ENCODE data around the gene SEMA4D. TPM values are rescaled to one million over a fixed set of nuclear protein-coding genes. Genes with fewer than 3 reads are reported as not detected.

Gene SEMA4D
- total RNA-seq, 2 donors from 2014 or later: 42.8 to 51.0 TPM

- Mint-ChIP-seq H3K4me1 (peaks cover 11% of the 10 kb centered on the region), H3K27ac (no peak overlapping the region), H3K27me3 (ENCODE audit: insufficient read depth) (no peaks in the 10 kb centered on the region), H3K36me3 (ENCODE audit: low read depth) (peaks cover 47% of the 10 kb centered on the region), H3K9me3 (no peaks in the 10 kb centered on the region), H3K4me3 (no peak overlapping the region)
- Histone ChIP-seq H3K4me1 (ENCODE audit: control insufficient read depth, insufficient read depth, low read length) (peaks cover 11% of the 10 kb centered on the region), H3K9ac (ENCODE audit: extremely low read depth, low read length, poor library complexity, severe bottlenecking) (no peak overlapping the region), H3K27ac (ENCODE audit: low read depth, low read length) (no peak overlapping the region), H3K9me3 (ENCODE audit: control insufficient read depth, low read length) (no peaks in the 10 kb centered on the region), H3K4me3 (ENCODE audit: low read length) (no peak overlapping the region), H3K36me3 (ENCODE audit: control insufficient read depth, insufficient read depth, low read length) (peaks cover 10% of the 10 kb centered on the region), H3K27me3 (ENCODE audit: control insufficient read depth, insufficient read depth, low read length, poor library complexity, severe bottlenecking) (no peaks in the 10 kb centered on the region)
- no peak for DNase-seq
- 97 to 100% methylated on average over 9 to 19 of the region's 19 CpGs for WGBS, 2 experiments (ENCODE audit: insufficient coverage in 1 of 2, insufficient read length in 1 of 2)
- TF ChIP-seq, protein P1, sequence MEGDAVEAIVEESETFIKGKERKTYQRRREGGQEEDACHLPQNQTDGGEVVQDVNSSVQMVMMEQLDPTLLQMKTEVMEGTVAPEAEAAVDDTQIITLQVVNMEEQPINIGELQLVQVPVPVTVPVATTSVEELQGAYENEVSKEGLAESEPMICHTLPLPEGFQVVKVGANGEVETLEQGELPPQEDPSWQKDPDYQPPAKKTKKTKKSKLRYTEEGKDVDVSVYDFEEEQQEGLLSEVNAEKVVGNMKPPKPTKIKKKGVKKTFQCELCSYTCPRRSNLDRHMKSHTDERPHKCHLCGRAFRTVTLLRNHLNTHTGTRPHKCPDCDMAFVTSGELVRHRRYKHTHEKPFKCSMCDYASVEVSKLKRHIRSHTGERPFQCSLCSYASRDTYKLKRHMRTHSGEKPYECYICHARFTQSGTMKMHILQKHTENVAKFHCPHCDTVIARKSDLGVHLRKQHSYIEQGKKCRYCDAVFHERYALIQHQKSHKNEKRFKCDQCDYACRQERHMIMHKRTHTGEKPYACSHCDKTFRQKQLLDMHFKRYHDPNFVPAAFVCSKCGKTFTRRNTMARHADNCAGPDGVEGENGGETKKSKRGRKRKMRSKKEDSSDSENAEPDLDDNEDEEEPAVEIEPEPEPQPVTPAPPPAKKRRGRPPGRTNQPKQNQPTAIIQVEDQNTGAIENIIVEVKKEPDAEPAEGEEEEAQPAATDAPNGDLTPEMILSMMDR (conservative IDR thresholded peaks at IDR 0.05): no peak
Measured at GRCh38 chr9:89388084-89388867, 109.6 kb downstream of the SEMA4D start.

- Histone ChIP-seq H3K36me3 (ENCODE audit: control insufficient read depth, insufficient read depth, low read length) (peaks cover 10% of the 10 kb centered on the region), H3K9ac (ENCODE audit: extremely low read depth, low read length, poor library complexity, severe bottlenecking) (no peak overlapping the region), H3K27ac (ENCODE audit: low read depth, low read length) (no peak overlapping the region), H3K4me1 (ENCODE audit: control insufficient read depth, insufficient read depth, low read length) (peaks cover 11% of the 10 kb centered on the region), H3K4me3 (ENCODE audit: low read length) (no peak overlapping the region), H3K27me3 (ENCODE audit: control insufficient read depth, insufficient read depth, low read length, poor library complexity, severe bottlenecking) (no peaks in the 10 kb centered on the region), H3K9me3 (ENCODE audit: control insufficient read depth, low read length) (no peaks in the 10 kb centered on the region)
- DNase-seq: no peak
- Mint-ChIP-seq H3K4me3 (no peak overlapping the region), H3K4me1 (peaks cover 11% of the 10 kb centered on the region), H3K27me3 (ENCODE audit: insufficient read depth) (no peaks in the 10 kb centered on the region), H3K36me3 (ENCODE audit: low read depth) (peaks cover 42% of the 10 kb centered on the region), H3K27ac (no peak overlapping the region), H3K9me3 (no peaks in the 10 kb centered on the region)
- WGBS, 2 experiments (ENCODE audit: insufficient coverage in 1 of 2, insufficient read length in 1 of 2): 91 to 96% methylated on average over 16 to 20 of the region's 20 CpGs
- TF ChIP-seq, protein P1 (conservative IDR thresholded peaks at IDR 0.05): no peak
Measured at GRCh38 chr9:89387197-89387849, 110.6 kb downstream of the SEMA4D start.

DNA sequence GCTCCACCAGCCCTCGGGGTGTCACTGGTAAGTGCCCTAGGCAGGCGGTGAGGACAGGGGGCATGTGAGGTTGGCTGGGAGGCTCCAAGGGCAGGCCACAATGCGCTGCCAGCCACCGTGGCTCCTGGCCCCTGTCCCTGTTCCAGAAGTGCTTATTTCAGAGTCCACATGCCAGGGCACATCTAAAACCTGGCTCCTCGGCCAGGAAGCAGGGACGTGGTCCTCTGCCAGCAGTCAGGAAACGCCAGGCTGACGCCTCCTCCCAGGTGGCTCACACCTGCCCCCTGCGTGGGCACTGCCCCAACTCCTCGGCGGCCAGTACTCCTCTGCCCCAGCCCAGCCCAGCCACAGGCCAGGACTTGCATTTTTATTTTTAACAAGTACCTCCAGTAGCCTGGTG is 111.1 kb downstream of the SEMA4D start:
- no peak overlapping the region for H3K9ac ChIP-seq (ENCODE audit: extremely low read depth, low read length, poor library complexity, severe bottlenecking)
- Mint-ChIP-seq H3K27me3 (ENCODE audit: insufficient read depth) (no peaks in the 10 kb centered on the region), H3K4me3 (no peak overlapping the region), H3K36me3 (ENCODE audit: low read depth) (peaks cover 40% of the 10 kb centered on the region), H3K9me3 (no peaks in the 10 kb centered on the region), H3K4me1 (peaks cover 11% of the 10 kb centered on the region), H3K27ac (no peak overlapping the region)
- peaks cover 11% of the 10 kb centered on the region for H3K4me1 ChIP-seq (ENCODE audit: control insufficient read depth, insufficient read depth, low read length)
- H3K27ac ChIP-seq (ENCODE audit: low read depth, low read length): no peak overlapping the region
- no peak for DNase-seq
- no peaks in the 10 kb centered on the region for H3K27me3 ChIP-seq (ENCODE audit: control insufficient read depth, insufficient read depth, low read length, poor library complexity, severe bottlenecking)
- 93% methylated on average over 9 to 11 of the region's 11 CpGs for WGBS, 2 experiments (ENCODE audit: insufficient coverage in 1 of 2, insufficient read length in 1 of 2)
- TF ChIP-seq, protein P1 (conservative IDR thresholded peaks at IDR 0.05): no peak
- peaks cover 10% of the 10 kb centered on the region for H3K36me3 ChIP-seq (ENCODE audit: control insufficient read depth, insufficient read depth, low read length)
- no peaks in the 10 kb centered on the region for H3K9me3 ChIP-seq (ENCODE audit: control insufficient read depth, low read length)
- H3K4me3 ChIP-seq (ENCODE audit: low read length): no peak overlapping the region

Data from endodermal cell (in vitro differentiated cells).